ENCODE measurements around the gene MDM2. TPM values are rescaled to one million over a fixed set of nuclear protein-coding genes. Genes with fewer than 3 reads are reported as not detected.

MDM2 gene
- total and polyA plus RNA-seq, 9 of the 15 experiments (the other 6 are each of a cell fraction or from before 2014, with no cell fraction given), result 13.6 to 100 (median 49.0) TPM

GRCh38 chr12:68812553-68813241 is 4.7 kb downstream of the MDM2 start (continued):
- no peak for TF ChIP-seq BRCA1 (IDR thresholded peaks at IDR 0.05)
- TF ChIP-seq BRCA1 (CRISPR knock-in tag; IDR thresholded peaks at IDR 0.05), result no peak
- TF ChIP-seq NFE2 (IDR thresholded peaks at IDR 0.05; ENCODE audit: low read depth), result peak; percentile 77
- TF ChIP-seq TCF7 (IDR thresholded peaks at IDR 0.05; ENCODE audit: borderline replicate concordance), result no peak
- TF ChIP-seq TARDBP (IDR thresholded peaks at IDR 0.05), result no peak
- no peak for TF ChIP-seq ZNF699 (CRISPR knock-in tag; IDR thresholded peaks at IDR 0.05; ENCODE audit: insufficient replicate concordance)
- no peak for TF ChIP-seq LARP7 (IDR thresholded peaks at IDR 0.05)
- no peak for TF ChIP-seq IRF2 (CRISPR knock-in tag; IDR thresholded peaks at IDR 0.05)
- no peak for TF ChIP-seq COPS2 (conservative IDR thresholded peaks at IDR 0.05)
- TF ChIP-seq MAFK (IDR thresholded peaks at IDR 0.05; ENCODE audit: low read length), result peak; percentile 33; the same call in 1 of the 2 replicates
- TF ChIP-seq KLF16 (IDR thresholded peaks at IDR 0.05), result no peak
- no peak for TF ChIP-seq RHOXF2B (CRISPR knock-in tag; conservative IDR thresholded peaks at IDR 0.05)
- TF ChIP-seq TFAP4 (CRISPR knock-in tag; IDR thresholded peaks at IDR 0.05; ENCODE audit: borderline replicate concordance), result no peak
- TF ChIP-seq MLLT1 (IDR thresholded peaks at IDR 0.05), result no peak
- peak; percentile 55; the same call in 1 of the 2 replicates for TF ChIP-seq ZZZ3 (IDR thresholded peaks at IDR 0.05)
- TF ChIP-seq MEIS2 (IDR thresholded peaks at IDR 0.05; ENCODE audit: partially characterized antibody), result peak; percentile 61
- TF ChIP-seq ZNF316 (IDR thresholded peaks at IDR 0.05), result peak; percentile 87
- TF ChIP-seq MXI1 (IDR thresholded peaks at IDR 0.05; ENCODE audit: low read depth, low read length), result no peak
- TF ChIP-seq ZNF717 (CRISPR knock-in tag; IDR thresholded peaks at IDR 0.05), result no peak
- no peak for TF ChIP-seq CTBP1 (IDR thresholded peaks at IDR 0.05; ENCODE audit: borderline replicate concordance)
- TF ChIP-seq CHD4 (IDR thresholded peaks at IDR 0.05; ENCODE audit: insufficient read depth, insufficient replicate concordance, low read depth, low read length, poor library complexity, severe bottlenecking), result no peak
- no peak for TF ChIP-seq BCL6 (CRISPR knock-in tag; IDR thresholded peaks at IDR 0.05)
- TF ChIP-seq ZNF77 (CRISPR knock-in tag; IDR thresholded peaks at IDR 0.05), result no peak
- TF ChIP-seq ZKSCAN3 (CRISPR knock-in tag; IDR thresholded peaks at IDR 0.05), result no peak
- no peak for TF ChIP-seq ZNF408 (CRISPR knock-in tag; IDR thresholded peaks at IDR 0.05; ENCODE audit: low read depth)
- no peak for TF ChIP-seq FOXP4 (CRISPR knock-in tag; IDR thresholded peaks at IDR 0.05; ENCODE audit: borderline replicate concordance)
- no peak for TF ChIP-seq CBX5 (IDR thresholded peaks at IDR 0.05; ENCODE audit: borderline replicate concordance, low read depth)
- peak; percentile 21; the same call in 1 of the 2 replicates for TF ChIP-seq ARID1B (IDR thresholded peaks at IDR 0.05)
- no peak for TF ChIP-seq MCM7 (IDR thresholded peaks at IDR 0.05)
- TF ChIP-seq IFI16 (CRISPR knock-in tag; IDR thresholded peaks at IDR 0.05), result no peak
- TF ChIP-seq BRD9 (IDR thresholded peaks at IDR 0.05; ENCODE audit: low read depth, partially characterized antibody), result peak; percentile 39

All from K562 (cell line).